Esophagus muscularis mucosa (tissue), 4 donors: Measurements from ENCODE around the gene GRIN3A.

Source experiments
- CTCF ChIP-seq, 3 experiments: fragments of 200-600 bp in 2 of 3; fragments of 450-650 bp in 1 of 3; sonication (generic) in 2 of 3; IDR thresholded peaks; one replicate each; pipeline ENCODE4 v1.5.1; 2017 to 2019; ENCODE audit warnings: antibody characterized with exemption in 3 of 3, mild to moderate bottlenecking in 2 of 3, moderate library complexity in 1 of 3
- EP300 ChIP-seq: sonication (generic); formaldehyde crosslinking; IDR thresholded peaks from one replicate; pipeline ENCODE4 v1.6.1; 2017; ENCODE audit warnings: antibody characterized with exemption
- POLR2A ChIP-seq: fragments of 450-650 bp; IDR thresholded peaks from one replicate; pipeline ENCODE4 v1.6.1; 2017; ENCODE audit warnings: antibody characterized with exemption, moderate library complexity, mild to moderate bottlenecking, low read depth

GRCh38 chr9:101693546-101694336, 44.7 kb downstream of the GRIN3A start:
- TF ChIP-seq CTCF (IDR thresholded peaks at IDR 0.05) (no peak), EP300 (no peak), POLR2A (no peak)
